ENCODE measurements around the gene GATAD2A. TPM values are rescaled to one million over a fixed set of nuclear protein-coding genes. Genes with fewer than 3 reads are reported as not detected.

GATAD2A gene
- total RNA-seq, 6 experiments from 2014 or later, result 23.9 to 59.6 (median 39.2) TPM

DNA sequence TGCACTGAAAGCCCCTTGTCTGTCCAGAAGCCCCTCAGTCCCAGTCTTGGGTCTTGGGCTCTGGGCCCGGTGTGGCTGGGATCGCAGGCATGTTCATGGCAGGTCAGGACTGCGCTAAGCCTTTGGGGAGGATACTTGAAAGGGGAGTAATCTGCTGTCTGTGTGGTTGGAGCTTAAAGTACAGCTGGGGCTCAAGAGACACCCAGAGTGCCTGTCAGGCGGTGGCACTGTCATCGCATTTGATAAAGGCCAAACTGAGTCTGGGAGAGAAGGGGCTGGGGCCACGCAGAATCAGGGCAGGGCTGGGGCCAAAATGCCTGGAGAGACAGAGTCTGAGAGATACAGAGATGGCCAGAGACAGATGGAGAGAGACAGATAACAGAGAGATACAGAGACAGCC is 128.4 kb downstream of the GATAD2A start:
- intact Hi-C loops (cut with DNase I), result loop anchor here (5.0 kb wide), 1 partner anchor 113 kb away; no protein-coding TSS in a partner anchor
- H3K27me3 ChIP-seq, result peaks cover 0 to 6% of the 10 kb centered on the region in 2 donors
- H3K4me1 ChIP-seq, result peaks cover 0 to 6% (median 0%) of the 10 kb centered on the region in 4 donors
- no peaks in the 10 kb centered on the region for H3K9me3 ChIP-seq
- H3K4me3 ChIP-seq, result no peak overlapping the region
- ATAC-seq (no peak), DNase-seq (no peak)
- TF ChIP-seq, protein P1, sequence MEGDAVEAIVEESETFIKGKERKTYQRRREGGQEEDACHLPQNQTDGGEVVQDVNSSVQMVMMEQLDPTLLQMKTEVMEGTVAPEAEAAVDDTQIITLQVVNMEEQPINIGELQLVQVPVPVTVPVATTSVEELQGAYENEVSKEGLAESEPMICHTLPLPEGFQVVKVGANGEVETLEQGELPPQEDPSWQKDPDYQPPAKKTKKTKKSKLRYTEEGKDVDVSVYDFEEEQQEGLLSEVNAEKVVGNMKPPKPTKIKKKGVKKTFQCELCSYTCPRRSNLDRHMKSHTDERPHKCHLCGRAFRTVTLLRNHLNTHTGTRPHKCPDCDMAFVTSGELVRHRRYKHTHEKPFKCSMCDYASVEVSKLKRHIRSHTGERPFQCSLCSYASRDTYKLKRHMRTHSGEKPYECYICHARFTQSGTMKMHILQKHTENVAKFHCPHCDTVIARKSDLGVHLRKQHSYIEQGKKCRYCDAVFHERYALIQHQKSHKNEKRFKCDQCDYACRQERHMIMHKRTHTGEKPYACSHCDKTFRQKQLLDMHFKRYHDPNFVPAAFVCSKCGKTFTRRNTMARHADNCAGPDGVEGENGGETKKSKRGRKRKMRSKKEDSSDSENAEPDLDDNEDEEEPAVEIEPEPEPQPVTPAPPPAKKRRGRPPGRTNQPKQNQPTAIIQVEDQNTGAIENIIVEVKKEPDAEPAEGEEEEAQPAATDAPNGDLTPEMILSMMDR (IDR thresholded peaks at IDR 0.05), result no peak
- no peak for TF ChIP-seq POLR2A (IDR thresholded peaks at IDR 0.05)
- no peak overlapping the region for H3K27ac ChIP-seq
- 88% methylated on average over 6 of the region's 6 CpGs for WGBS (ENCODE audit: insufficient coverage, low coverage, low lambda C conversion rate, missing lambda C conversion rate)
- H3K36me3 ChIP-seq, result no peaks in the 10 kb centered on the region

DNA sequence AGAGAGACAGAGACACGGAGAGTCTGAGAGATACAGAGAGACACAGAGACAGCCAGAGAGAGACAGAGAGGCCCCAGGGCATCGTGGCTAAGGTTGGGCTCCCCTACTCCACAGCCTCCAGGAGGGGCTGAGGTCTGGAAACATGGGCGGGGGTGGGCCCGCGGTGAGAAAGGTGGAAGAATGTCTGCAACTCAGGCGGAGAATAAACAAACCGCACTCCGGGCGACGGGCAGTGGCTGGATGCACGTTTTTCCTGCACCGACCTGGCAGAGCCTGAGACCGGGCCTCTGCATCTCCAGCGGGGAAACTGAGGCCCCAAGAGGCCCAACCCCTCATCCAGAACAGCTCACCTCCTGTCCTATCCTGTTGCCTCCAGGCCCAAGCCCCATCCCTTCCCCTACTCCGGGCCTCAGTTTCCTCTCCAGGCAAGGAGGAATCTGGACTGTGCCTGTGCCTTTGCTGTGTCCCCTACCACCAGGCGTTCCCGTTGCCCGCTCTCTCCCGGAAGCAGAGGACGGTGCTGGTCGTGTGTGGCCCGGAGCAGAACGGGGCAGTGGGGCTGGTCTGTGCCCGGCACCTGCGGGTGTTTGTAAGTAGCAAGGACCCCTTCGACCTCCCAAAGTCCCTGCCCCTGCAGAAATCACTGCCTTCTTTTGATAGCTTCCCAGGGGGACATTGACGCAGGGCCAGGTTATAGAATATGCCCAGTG is 129.2 kb downstream of the GATAD2A start:
- no peak for TF ChIP-seq POLR2A (IDR thresholded peaks at IDR 0.05)
- TF ChIP-seq, protein P1 (IDR thresholded peaks at IDR 0.05), result no peak
- ATAC-seq (no peak), DNase-seq (peak in 1 of 3 donors; percentile 43)
- 46% methylated on average over 6 of the region's 27 CpGs for WGBS (ENCODE audit: insufficient coverage, low coverage, low lambda C conversion rate, missing lambda C conversion rate)
- Histone ChIP-seq H3K4me3 (no peak overlapping the region), H3K27ac (no peak overlapping the region), H3K27me3 (peaks cover 0 to 6% of the 10 kb centered on the region in 2 donors), H3K36me3 (no peaks in the 10 kb centered on the region), H3K9me3 (no peaks in the 10 kb centered on the region), H3K4me1 (peaks cover 0 to 6% (median 0%) of the 10 kb centered on the region in 4 donors)
- intact Hi-C loops (cut with DNase I), result loop anchor here (5.0 kb wide), 2 partner anchors 113 to 428 kb away; no protein-coding TSS in a partner anchor

DNA sequence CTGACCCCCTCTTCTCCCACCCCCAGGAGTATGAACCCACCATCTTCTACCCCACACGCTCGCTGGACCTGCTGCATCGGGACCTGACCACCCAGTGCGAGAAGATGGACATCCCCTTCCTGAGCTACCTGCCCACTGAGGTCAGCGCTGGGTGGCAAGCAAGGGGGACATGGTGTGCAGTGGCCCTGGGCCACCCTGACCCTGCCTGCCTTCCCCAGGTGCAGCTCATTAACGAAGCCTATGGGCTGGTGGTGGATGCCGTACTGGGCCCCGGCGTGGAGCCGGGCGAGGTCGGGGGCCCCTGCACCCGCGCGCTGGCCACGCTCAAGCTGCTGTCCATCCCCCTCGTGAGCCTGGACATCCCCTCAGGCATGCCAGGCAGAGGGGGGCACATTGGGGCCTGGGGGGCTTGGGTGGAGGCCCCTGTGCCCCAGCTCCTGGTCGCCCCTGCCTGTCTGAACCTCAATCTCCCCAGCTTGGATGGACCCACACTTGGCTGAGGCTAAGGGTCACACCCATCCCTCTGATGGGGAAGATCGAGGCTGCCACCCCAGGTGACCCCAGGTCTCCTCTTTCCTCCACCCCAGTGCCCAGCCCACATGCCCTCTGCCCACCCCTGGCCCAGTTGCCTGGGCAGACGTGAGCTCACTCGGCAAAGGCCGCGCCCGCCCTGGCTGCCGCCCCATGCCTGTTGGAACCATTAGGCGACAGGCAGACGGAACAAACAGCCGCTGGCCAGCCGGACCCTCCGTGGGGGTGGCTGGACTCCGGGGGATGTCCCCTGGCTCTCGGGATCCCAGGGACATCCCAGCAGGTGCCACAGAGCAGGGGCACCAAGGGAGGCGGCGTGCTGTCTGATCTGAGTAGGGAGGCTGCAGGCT is 130.1 kb downstream of the GATAD2A start:
- DNase-seq (peak in 1 of 3 donors; percentile 44), ATAC-seq (no peak)
- peaks cover 0 to 6% (median 0%) of the 10 kb centered on the region in 4 donors for H3K4me1 ChIP-seq
- no peak overlapping the region for H3K27ac ChIP-seq
- H3K4me3 ChIP-seq, result no peak overlapping the region
- no peaks in the 10 kb centered on the region for H3K36me3 ChIP-seq
- H3K27me3 ChIP-seq, result peaks cover 0 to 6% of the 10 kb centered on the region in 2 donors
- TF ChIP-seq, protein P1 (IDR thresholded peaks at IDR 0.05), result no peak
- TF ChIP-seq POLR2A (IDR thresholded peaks at IDR 0.05), result no peak
- no peaks in the 10 kb centered on the region for H3K9me3 ChIP-seq
- intact Hi-C loops (cut with DNase I), result loop anchor here in 1 of 2 donors (5.0 kb wide), 1 partner anchor 427 kb away; no protein-coding TSS in a partner anchor
- WGBS (ENCODE audit: insufficient coverage, low coverage, low lambda C conversion rate, missing lambda C conversion rate), result 80% methylated on average over 5 of the region's 34 CpGs

DNA sequence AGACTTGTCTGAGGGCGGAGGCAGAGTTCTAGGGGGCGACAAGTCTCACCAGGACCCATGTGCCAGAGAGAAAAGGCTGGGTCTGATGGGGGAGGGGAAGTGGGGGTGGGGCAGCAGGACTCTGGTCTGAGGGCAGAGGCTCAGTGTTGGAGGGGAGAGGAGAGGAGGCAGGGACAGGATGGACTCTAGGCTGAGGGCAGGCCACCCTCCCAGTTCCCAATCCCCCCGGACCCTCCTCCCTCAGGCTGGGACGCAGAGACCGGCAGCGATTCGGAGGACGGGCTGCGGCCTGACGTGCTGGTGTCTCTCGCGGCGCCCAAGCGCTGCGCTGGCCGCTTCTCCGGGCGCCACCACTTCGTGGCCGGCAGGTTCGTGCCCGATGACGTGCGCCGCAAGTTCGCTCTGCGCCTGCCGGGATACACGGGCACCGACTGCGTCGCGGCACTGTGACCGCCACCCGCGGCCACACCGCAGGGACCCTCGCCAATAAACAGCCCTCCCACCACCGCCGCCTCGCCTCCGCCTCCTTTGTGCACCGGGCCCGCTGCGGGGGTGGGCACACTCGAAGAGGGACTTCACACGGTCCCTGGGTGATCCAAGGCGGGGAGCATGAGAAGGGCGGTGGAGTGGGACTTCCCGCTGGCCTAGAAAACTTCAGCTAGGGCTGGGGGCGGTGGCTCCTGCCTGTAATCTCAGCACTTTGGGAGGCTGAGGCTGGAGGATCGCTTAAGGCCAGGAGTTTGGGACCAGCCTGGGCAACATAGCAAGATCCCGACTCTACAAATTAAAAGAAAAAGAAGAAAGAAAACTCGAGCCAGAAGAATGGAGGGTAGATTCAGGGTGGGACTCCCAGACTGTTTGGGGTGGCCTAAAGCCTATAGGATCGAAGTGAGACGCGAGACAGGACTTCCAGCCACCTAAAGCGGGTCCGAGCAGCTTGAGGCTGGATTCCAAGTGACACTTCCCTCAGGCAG is 131.9 kb downstream of the GATAD2A start:
- H3K27ac ChIP-seq, result no peak overlapping the region
- 31% methylated on average over 16 of the region's 59 CpGs for WGBS (ENCODE audit: insufficient coverage, low coverage, low lambda C conversion rate, missing lambda C conversion rate)
- intact Hi-C loops (cut with DNase I), result loop anchor here in 1 of 2 donors (5.0 kb wide), 1 partner anchor 425 kb away; no protein-coding TSS in a partner anchor
- ATAC-seq (no peak), DNase-seq (no peak)
- H3K4me3 ChIP-seq, result no peak overlapping the region
- H3K9me3 ChIP-seq, result no peaks in the 10 kb centered on the region
- peaks cover 0 to 5% (median 0%) of the 10 kb centered on the region in 4 donors for H3K4me1 ChIP-seq
- H3K27me3 ChIP-seq, result peaks cover 0 to 6% of the 10 kb centered on the region in 2 donors
- no peaks in the 10 kb centered on the region for H3K36me3 ChIP-seq
- TF ChIP-seq POLR2A (IDR thresholded peaks at IDR 0.05), result no peak
- TF ChIP-seq, protein P1 (IDR thresholded peaks at IDR 0.05), result no peak
